Prostate gland (tissue), 2 donors: ENCODE results near the gene FAM222B. TPM values are rescaled to one million over a fixed set of nuclear protein-coding genes. Genes with fewer than 3 reads are reported as not detected.

Experiments
- DNase-seq: peaks from one replicate; pipeline ENCODE4 v3.0.0-alpha.2; 2019; ENCODE audit warnings: low spot score
- H3K27ac ChIP-seq, 2 donors: fragments of 200-600 bp; sonication (generic); 2 replicates each; pipeline ENCODE4 v1.5.1; 2017 to 2019
- H3K27me3 ChIP-seq: fragments of 200-600 bp; sonication (generic); replicated peaks from 2 replicates; pipeline ENCODE4 v1.5.1; 2019; ENCODE audit not compliant: insufficient read depth
- H3K36me3 ChIP-seq, 2 donors: fragments of 200-600 bp; sonication (generic); 1 replicate in 1 of 2; 2 replicates in 1 of 2; pipeline versions ENCODE4 v1.5.1 to v1.8.1; 2017 to 2019
- H3K4me1 ChIP-seq: fragments of 200-600 bp; sonication (generic); replicated peaks from 2 replicates; pipeline ENCODE4 v1.5.1; 2019
- H3K4me3 ChIP-seq, 2 donors: fragments of 200-600 bp; sonication (generic); 2 replicates each; pipeline ENCODE4 v1.5.1; 2017 to 2019
- H3K9me3 ChIP-seq: fragments of 200-600 bp; sonication (generic); 2 replicates; pipeline ENCODE4 v1.5.1; 2017
- CTCF ChIP-seq, 4 experiments: fragments of 200-600 bp in 2 of 4; fragments of 450-650 bp in 2 of 4; sonication (generic) in 2 of 4; IDR thresholded peaks; 1 replicate in 3 of 4; 2 replicates in 1 of 4; pipeline ENCODE4 v1.5.1; 2016 to 2019; ENCODE audit warnings: antibody characterized with exemption in 4 of 4, mild to moderate bottlenecking in 2 of 4, moderate library complexity in 2 of 4
- POLR2A ChIP-seq: fragments of 450-650 bp; IDR thresholded peaks from one replicate; pipeline ENCODE4 v1.6.1; 2016; ENCODE audit warnings: antibody characterized with exemption, mild to moderate bottlenecking
- POLR2AphosphoS5 ChIP-seq: sonication (generic); formaldehyde crosslinking; IDR thresholded peaks from one replicate; pipeline ENCODE4 v1.6.1; 2017; ENCODE audit warnings: antibody characterized with exemption
- WGBS: methylation state at CpG from one replicate; pipeline ENCODE4 v1.1.5; 2018; 5-methylcytosine and 5-hydroxymethylcytosine counted together
- intact Hi-C: fragments of 100-400 bp; cut with DNase I; formaldehyde crosslinking; loops from one replicate; pipeline ENCODE4 v1.14.2; 2022
- microRNA counts, 2 donors: library from miRNA; unstranded; fragments of <30 nt; microRNA quantifications; one replicate each; lab custom pipeline; 2016 to 2017
- microRNA-seq: library from miRNA; unstranded; fragments of <30 nt; microRNA quantifications from one replicate; pipeline ENCODE4, GENCODE V29; 2016
- small RNA-seq, 2 donors: library from RNA; depleted of rRNA; stranded (forward); fragments of <200 nt; gene quantifications; one replicate each; pipeline ENCODE3, GENCODE V24; 2016
- total RNA-seq, 2 donors: library from RNA; depleted of rRNA; stranded (reverse); fragments of >200 nt; gene quantifications; one replicate each; pipeline ENCODE4 v1.1.0, GENCODE V29; 2016

Gene FAM222B
- total RNA-seq, 2 donors from 2014 or later, result 14.9 to 48.9 TPM

- Histone ChIP-seq H3K27ac (no peak overlapping the region), H3K36me3 (no peaks in the 10 kb centered on the region), H3K9me3 (no peaks in the 10 kb centered on the region), H3K4me3 (no peak overlapping the region), H3K27me3 (no peaks in the 10 kb centered on the region), H3K4me1 (no peaks in the 10 kb centered on the region)
- DNase-seq, result no peak
- WGBS, result 91% methylated on average over 2 of the region's 2 CpGs
- no peak for TF ChIP-seq POLR2A
- TF ChIP-seq POLR2AphosphoS5, result no peak
- no peak for TF ChIP-seq CTCF (IDR thresholded peaks at IDR 0.05)
- intact Hi-C loops, result no loop called here
These were observed 135.3 kb downstream of the FAM222B start for GRCh38 chr17:28707339-28707720.

- H3K27ac ChIP-seq, result no peak overlapping the region
- no peaks in the 10 kb centered on the region for H3K27me3 ChIP-seq
- H3K4me1 ChIP-seq, result no peaks in the 10 kb centered on the region
- intact Hi-C loops, result no loop called here
- 53% methylated on average over 7 of the region's 7 CpGs for WGBS
- H3K36me3 ChIP-seq, result peaks cover 0 to 3% of the 10 kb centered on the region in 2 donors
- no peak for TF ChIP-seq POLR2A
- H3K4me3 ChIP-seq, result no peak overlapping the region
- no peaks in the 10 kb centered on the region for H3K9me3 ChIP-seq
- DNase-seq, result no peak
These were observed 135.9 kb downstream of the FAM222B start for GRCh38 chr17:28706471-28707338.

MicroRNAs within 50 kb of the gene (microRNA counts, 767-probe panel; counts per million panel counts)
- microRNA hsa-miR-144-3p (lab: Ali Mortazavi, UCI) (3,509 to 3,687 counts per million in 2 donors), microRNA hsa-miR-451a (lab: Ali Mortazavi, UCI) (3,419 to 4,069 counts per million in 2 donors)

Small RNAs within 50 kb of the gene (microRNA-seq; reads per million reads assigned to microRNA genes)
- not detected for gene MIR451B

Small RNAs within 50 kb of the gene (small RNA-seq; reads per million reads assigned to genes)
- 0 reads per million in 2 donors for gene RF00019
- gene SNORD42A, result 0 reads per million in 2 donors
- gene SNORD42B, result 0 reads per million in 2 donors
- gene SNORD4A, result 0 reads per million in 2 donors
- gene SNORD4B, result 0 reads per million in 2 donors

Other genes with a start within 250 kb of the FAM222B start
- gene SPAG5, start 243.8 kb downstream of the FAM222B start, total RNA-seq, result 10 to 100 TPM in 1 of 2 donors, 1 to 10 TPM in 1; 4.6 to 17.3 TPM
- gene RSKR, start 228.6 kb downstream of the FAM222B start, total RNA-seq, result 10 to 100 TPM in 1 of 2 donors, 1 to 10 TPM in 1; 5.0 to 32.1 TPM
- gene BLTP2, start 197.6 kb downstream of the FAM222B start, total RNA-seq, result 10 to 100 TPM; 42.2 to 94.2 TPM
- 10 to 100 TPM; 53.3 to 80.1 TPM for gene SDF2, start 180.9 kb downstream of the FAM222B start, total RNA-seq
- 100 to 1,000 TPM in 1 of 2 donors, 10 to 100 TPM in 1; 52.7 to 138 TPM for gene SUPT6H, start 180.6 kb downstream of the FAM222B start, total RNA-seq
- 1 to 10 TPM; 1.9 to 9.4 TPM for gene PROCA1, start 130.9 kb downstream of the FAM222B start, total RNA-seq
- 100 to 1,000 TPM; 165 to 181 TPM for gene RAB34, start 124.9 kb downstream of the FAM222B start, total RNA-seq
- 100 to 1,000 TPM; 417 to 657 TPM for gene RPL23A, start 122.8 kb downstream of the FAM222B start, total RNA-seq
- 10 to 100 TPM in 1 of 2 donors, 1 to 10 TPM in 1; 5.3 to 19.6 TPM for gene TLCD1, start 116.6 kb downstream of the FAM222B start, total RNA-seq
- gene NEK8, start 114.0 kb downstream of the FAM222B start, total RNA-seq, result 10 to 100 TPM in 1 of 2 donors, 1 to 10 TPM in 1; 5.1 to 13.2 TPM
- gene TRAF4, start 98.8 kb downstream of the FAM222B start, total RNA-seq, result 10 to 100 TPM; 43.1 to 59.8 TPM
- 10 to 100 TPM; 49.9 to 70.8 TPM for gene ERAL1, start 12.2 kb upstream of the FAM222B start, total RNA-seq
- gene FLOT2, start 54.9 kb upstream of the FAM222B start, total RNA-seq, result 100 to 1,000 TPM in 1 of 2 donors, 10 to 100 TPM in 1; 82.9 to 121 TPM
- 10 to 100 TPM; 36.8 to 61.3 TPM for gene DHRS13, start 60.3 kb upstream of the FAM222B start, total RNA-seq
- gene PHF12, start 108.7 kb upstream of the FAM222B start, total RNA-seq, result 100 to 1,000 TPM in 1 of 2 donors, 10 to 100 TPM in 1; 74.9 to 112 TPM
- gene SEZ6, start 163.2 kb upstream of the FAM222B start, total RNA-seq, result 1 to 10 TPM in 1 of 2 donors, under 1 TPM in 1; 0.05 to 1.0 TPM
- 1 to 10 TPM; 3.1 to 6.2 TPM for gene PIPOX, start 200.4 kb upstream of the FAM222B start, total RNA-seq